Testis (tissue), 2 donors: ENCODE results near the gene FRAS1.

ENCODE experiments used
- CTCF ChIP-seq, 3 experiments: fragments of 450-650 bp in 2 of 3; fragments of 200-600 bp in 1 of 3; sonication (generic) in 1 of 3; IDR thresholded peaks; one replicate each; pipeline ENCODE4 v1.5.1; 2016 to 2019; ENCODE audit warnings: antibody characterized with exemption in 3 of 3, mild to moderate bottlenecking in 2 of 3, moderate library complexity in 1 of 3
- POLR2A ChIP-seq: fragments of 450-650 bp; IDR thresholded peaks from one replicate; pipeline ENCODE4 v1.6.1; 2017; ENCODE audit warnings: antibody characterized with exemption, mild to moderate bottlenecking, moderate library complexity

GRCh38 chr4:78039678-78040077, 17.4 kb upstream of the FRAS1 start:
- TF ChIP-seq CTCF (IDR thresholded peaks at IDR 0.05), result no peak
- TF ChIP-seq POLR2A, result no peak
